ENCODE measurements around the gene CWC27.

DNA sequence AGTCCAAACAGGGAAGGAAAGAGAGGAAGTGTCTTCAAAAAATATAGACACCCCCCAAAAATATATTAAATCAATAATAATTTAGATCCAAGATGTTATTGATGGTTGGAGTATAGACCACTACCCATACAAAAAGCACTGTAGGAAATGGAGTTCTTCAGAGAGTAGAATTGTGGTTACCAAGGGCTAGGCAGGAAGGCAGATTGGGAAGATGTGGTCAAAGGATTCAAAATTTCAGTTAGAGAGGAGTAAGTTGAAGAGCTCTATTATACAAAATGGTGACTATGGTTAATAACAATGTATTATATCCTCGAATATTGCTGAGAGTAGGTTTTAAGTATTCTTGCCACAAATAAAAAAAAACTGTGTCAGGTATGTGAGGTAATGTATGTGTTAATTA is 149.4 kb downstream of the CWC27 start:
- TF ChIP-seq CTCF (IDR thresholded peaks at IDR 0.05) (no peak), POLR2A (IDR thresholded peaks at IDR 0.05) (no peak), EP300 (IDR thresholded peaks at IDR 0.05) (no peak), POLR2AphosphoS5 (IDR thresholded peaks at IDR 0.05) (no peak)

Measured in stomach (tissue), 4 donors.